Measurements from ENCODE around the gene C6orf15. TPM values are rescaled to one million over a fixed set of nuclear protein-coding genes. Genes with fewer than 3 reads are reported as not detected.
"Not testable (repeated sequence)": the region's sequence is repeated elsewhere in the genome, so short reads cannot be mapped to it uniquely, and the experiment has no call there.

The C6orf15 gene
- total RNA-seq, 1 donor from 2014 or later = 5.0 TPM

DNA sequence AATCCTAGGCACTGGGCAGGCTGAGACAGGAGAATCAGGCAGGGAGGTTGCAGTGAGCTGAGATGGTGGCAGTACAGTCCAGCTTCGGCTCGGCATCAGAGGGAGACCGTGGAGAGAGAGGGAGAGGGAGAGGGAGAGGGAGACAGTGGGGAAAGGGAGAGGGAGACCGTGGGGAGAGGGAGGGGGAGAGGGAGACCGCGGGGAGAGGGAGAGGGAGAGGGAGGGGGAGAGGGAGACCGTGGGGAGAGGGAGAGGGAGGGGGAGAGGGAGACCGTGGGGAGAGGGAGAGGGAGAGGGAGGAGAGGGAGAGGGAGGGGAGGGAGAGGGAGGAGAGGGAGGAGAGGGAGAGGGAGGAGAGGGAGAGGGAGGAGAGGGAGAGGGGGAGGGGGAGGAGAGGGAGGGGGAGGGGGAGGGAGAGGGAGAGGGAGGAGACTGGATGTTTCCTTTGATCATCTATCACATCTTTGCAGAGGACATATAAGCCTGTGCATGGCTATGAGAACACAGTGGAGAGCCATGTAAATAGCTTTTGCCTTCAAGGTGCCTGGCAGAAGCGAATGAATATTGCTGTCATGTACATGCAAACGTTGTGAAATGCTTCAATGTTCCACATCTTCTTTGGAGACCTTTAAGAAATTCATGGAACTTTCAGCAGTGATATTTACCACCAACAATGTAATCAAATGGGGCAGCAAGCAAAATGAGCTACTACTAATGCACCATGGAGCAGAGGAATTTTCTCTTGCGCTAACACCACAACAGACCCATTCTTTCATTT, 44.3 kb downstream of the C6orf15 start:
- not testable (repeated sequence) for DNase-seq

DNA sequence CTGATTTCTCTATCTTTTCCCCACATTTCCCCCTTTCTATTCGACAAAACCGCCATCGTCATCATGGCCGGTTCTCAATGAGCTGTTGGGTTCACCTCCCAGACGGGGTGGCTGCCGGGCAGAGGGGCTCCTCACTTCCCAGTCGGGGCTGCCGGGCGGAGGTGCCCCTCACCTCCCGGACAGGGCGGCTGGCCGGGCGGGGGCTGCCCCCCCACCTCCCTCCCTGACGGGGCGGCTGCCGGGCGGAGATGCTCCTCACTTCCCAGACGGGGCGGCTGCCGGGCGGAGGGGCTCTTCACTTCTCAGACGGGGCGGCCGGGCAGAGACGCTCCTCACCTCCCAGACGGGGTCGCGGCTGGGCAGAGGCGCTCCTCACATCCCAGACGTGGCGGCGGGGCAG, 45.3 kb downstream of the C6orf15 start:
- not testable (repeated sequence) for DNase-seq

DNA sequence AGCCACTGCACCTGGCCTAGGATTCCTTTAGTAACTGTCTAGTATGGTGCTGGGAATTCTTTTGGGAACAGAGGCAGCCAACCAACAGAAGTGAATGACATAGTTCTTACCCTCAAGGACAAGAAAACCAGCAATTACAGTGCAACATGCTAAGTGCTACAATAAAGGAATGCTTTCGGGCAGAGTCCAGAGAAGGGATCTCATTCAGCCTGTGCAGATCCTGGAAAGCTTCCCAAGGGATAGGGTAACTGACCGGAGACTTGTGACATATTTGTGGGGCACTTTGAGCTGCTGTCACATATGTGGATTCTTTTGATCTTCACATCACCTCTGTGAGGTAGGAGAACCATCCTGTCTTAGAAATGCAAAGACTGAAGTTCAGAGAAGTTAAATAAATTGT, 46.8 kb downstream of the C6orf15 start:
- no peak for DNase-seq

DNA sequence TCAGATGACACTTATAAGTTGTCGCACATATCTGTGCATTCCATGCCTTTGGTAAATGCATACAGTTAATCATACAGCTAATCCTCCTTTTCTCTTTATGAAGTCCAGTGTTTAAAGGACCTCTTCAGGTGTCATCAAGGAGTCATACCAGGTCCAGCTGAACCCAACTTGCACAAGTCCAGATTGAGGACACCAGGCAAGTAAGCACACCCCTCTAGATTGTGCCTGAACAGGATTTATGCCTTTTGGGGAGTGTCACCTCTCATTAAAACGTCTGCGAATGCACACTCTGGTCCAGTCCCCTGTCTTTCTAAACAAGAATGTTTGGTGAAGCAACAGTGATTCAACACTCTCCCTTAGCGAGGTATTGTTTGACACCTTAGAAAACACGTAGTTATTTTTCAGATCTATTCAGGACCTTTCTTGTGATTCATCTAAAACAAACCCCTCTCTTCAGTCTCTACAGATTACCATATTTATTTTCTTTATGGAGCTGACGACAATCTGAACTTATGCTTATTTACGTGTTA, 48.4 kb downstream of the C6orf15 start:
- no peak for DNase-seq

Small RNAs within 50 kb of the gene (small RNA-seq; reads per million reads assigned to genes)
- not detected for gene POLR2LP1 (ENCODE audit: low replicate concordance)
- not detected for gene RNU6-1133P (ENCODE audit: low replicate concordance)

Other genes with a start within 250 kb of the C6orf15 start
- 73.2 TPM for gene DDR1, start 228.1 kb downstream of the C6orf15 start, total RNA-seq
- 19.9 TPM for gene GTF2H4, start 204.4 kb downstream of the C6orf15 start, total RNA-seq
- 19.6 TPM for gene VARS2, start 198.3 kb downstream of the C6orf15 start, total RNA-seq
- gene SFTA2, start 180.4 kb downstream of the C6orf15 start, total RNA-seq = not detected
- gene MUCL3, start 171.6 kb downstream of the C6orf15 start, total RNA-seq = not detected
- 6.9 TPM for gene MUC21, start 128.9 kb downstream of the C6orf15 start, total RNA-seq
- 0.21 TPM for gene MUC22, start 102.1 kb downstream of the C6orf15 start, total RNA-seq
- 0.41 TPM for gene PSORS1C1, start 2.2 kb upstream of the C6orf15 start, total RNA-seq
- not detected for gene CDSN, start 7.9 kb upstream of the C6orf15 start, total RNA-seq
- gene PSORS1C2, start 26.5 kb upstream of the C6orf15 start, total RNA-seq = not detected
- gene CCHCR1, start 45.2 kb upstream of the C6orf15 start, total RNA-seq = 14.2 TPM
- 16.4 TPM for gene TCF19, start 46.0 kb upstream of the C6orf15 start, total RNA-seq
- 7.5 TPM for gene POU5F1, start 58.1 kb upstream of the C6orf15 start, total RNA-seq
- gene HLA-C, start 159.5 kb upstream of the C6orf15 start, total RNA-seq = 27.6 TPM
- gene HLA-B, start 244.6 kb upstream of the C6orf15 start, total RNA-seq = 451 TPM